ENCODE data around the gene F10.
"Not testable (repeated sequence)": the region's sequence is repeated elsewhere in the genome, so short reads cannot be mapped to it uniquely, and the experiment has no call there.

- TF ChIP-seq, protein P1, sequence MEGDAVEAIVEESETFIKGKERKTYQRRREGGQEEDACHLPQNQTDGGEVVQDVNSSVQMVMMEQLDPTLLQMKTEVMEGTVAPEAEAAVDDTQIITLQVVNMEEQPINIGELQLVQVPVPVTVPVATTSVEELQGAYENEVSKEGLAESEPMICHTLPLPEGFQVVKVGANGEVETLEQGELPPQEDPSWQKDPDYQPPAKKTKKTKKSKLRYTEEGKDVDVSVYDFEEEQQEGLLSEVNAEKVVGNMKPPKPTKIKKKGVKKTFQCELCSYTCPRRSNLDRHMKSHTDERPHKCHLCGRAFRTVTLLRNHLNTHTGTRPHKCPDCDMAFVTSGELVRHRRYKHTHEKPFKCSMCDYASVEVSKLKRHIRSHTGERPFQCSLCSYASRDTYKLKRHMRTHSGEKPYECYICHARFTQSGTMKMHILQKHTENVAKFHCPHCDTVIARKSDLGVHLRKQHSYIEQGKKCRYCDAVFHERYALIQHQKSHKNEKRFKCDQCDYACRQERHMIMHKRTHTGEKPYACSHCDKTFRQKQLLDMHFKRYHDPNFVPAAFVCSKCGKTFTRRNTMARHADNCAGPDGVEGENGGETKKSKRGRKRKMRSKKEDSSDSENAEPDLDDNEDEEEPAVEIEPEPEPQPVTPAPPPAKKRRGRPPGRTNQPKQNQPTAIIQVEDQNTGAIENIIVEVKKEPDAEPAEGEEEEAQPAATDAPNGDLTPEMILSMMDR (IDR thresholded peaks at IDR 0.05 in 4 of 5, conservative IDR thresholded peaks at IDR 0.05 in 1 of 5) = not testable (repeated sequence)
- TF ChIP-seq POLR2A (IDR thresholded peaks at IDR 0.05) = not testable (repeated sequence)
Observed at GRCh38 chr13:113108521-113108920, 14.1 kb upstream of the F10 start.
